GM12875 (cell line): ENCODE measurements around the gene ADAR.

Experiments
- H3K4me3 ChIP-seq: one replicate; pipeline ENCODE4 v1.5.1; 2011; ENCODE audit warnings: low read depth, low read length, control low read depth
- CTCF ChIP-seq: IDR thresholded peaks from 2 replicates; pipeline ENCODE4 v1.5.1; 2011; ENCODE audit warnings: low read depth, mild to moderate bottlenecking, control low read depth, inconsistent platforms, low read length, moderate library complexity, borderline replicate concordance; ENCODE audit not compliant: insufficient read depth

Gene ADAR

GRCh38 chr1:154557248-154557938 lies 50.6 kb downstream of the ADAR start:
- peak overlapping the region; percentile 91 for H3K4me3 ChIP-seq
- TF ChIP-seq CTCF = no peak

GRCh38 chr1:154556422-154556821 lies 51.6 kb downstream of the ADAR start:
- peak overlapping the region; percentile 91 for H3K4me3 ChIP-seq
- TF ChIP-seq CTCF = no peak

GRCh38 chr1:154553056-154554030 lies 54.6 kb downstream of the ADAR start:
- TF ChIP-seq CTCF = no peak
- no peak overlapping the region for H3K4me3 ChIP-seq

GRCh38 chr1:154552036-154552435 lies 56.0 kb downstream of the ADAR start:
- TF ChIP-seq CTCF = no peak
- H3K4me3 ChIP-seq = no peak overlapping the region

GRCh38 chr1:154551474-154551873 lies 56.5 kb downstream of the ADAR start:
- no peak for TF ChIP-seq CTCF
- H3K4me3 ChIP-seq = no peak overlapping the region

GRCh38 chr1:154550657-154551056 lies 57.3 kb downstream of the ADAR start:
- no peak for TF ChIP-seq CTCF
- no peak overlapping the region for H3K4me3 ChIP-seq

- TF ChIP-seq CTCF = no peak
- H3K4me3 ChIP-seq = no peak overlapping the region
Observed at GRCh38 chr1:154550070-154550469, 57.9 kb downstream of the ADAR start.
